ENCODE results near the gene HTATIP2.

HTATIP2 gene

DNA sequence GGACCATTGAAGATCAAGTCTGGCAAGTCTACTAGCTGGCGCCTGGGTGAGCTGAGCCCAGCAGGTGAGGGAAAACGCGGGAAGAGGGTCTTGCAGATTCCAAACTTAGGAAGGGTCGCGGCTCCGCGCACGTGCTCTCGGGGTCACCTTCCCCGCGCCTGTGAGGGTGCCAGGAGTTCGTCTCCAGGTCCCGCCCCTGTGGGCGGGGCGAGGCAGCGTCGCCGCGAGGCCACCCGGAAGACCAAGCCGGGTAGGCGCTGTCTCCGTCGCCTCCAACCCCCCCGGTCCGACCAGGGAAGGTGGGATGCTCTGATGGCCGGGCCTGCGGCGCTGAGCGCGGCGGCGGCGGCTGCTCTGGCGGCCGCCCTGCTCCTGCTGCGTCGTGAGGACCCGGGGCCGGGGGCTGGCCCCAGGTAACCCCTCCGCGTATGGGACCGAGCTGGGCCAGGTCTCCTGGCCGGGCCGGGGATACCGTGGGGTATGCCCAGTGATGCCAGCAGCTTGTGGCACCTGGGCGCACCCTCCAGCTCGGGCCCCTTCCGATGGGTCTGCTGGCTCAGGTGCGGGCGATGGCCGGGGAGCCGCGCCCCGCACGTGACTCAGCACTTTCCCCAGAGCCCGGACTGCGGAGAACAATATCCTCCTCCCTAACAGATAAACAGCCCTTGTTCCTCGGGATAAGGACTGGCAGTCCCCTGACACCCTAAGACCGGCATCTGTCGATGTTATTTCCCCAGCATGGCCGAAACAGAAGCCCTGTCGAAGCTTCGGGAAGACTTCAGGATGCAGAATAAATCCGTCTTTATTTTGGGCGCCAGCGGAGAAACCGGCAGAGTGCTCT, at the start of gene HTATIP2:
Gene HTATIP2 (plus strand): TSS at position 215 of the 841 bp plus-strand sequence. CDS start 524 bp downstream, at position 739.
- DNase-seq = peak; percentile 85

DNA sequence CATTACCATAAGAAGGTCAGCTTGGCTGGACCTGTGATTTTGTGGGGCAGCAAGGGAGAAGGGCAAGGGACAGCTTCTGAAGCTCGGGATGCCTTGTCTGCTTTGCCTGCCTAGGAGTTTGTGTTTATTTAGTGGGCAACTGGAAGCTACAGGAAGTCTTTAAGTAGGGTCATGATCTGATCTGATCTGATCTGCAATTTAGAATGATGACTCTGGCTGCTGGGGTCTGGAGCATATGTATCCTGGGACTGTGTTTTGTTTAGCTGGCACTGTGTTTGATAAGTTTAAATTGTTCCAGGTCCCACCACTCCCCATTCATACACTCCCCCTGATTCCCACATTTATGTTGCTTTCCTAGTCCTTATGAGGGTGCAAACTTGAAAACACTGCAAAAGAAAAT, 47.7 kb upstream of the HTATIP2 start:
- DNase-seq = no peak

DNA sequence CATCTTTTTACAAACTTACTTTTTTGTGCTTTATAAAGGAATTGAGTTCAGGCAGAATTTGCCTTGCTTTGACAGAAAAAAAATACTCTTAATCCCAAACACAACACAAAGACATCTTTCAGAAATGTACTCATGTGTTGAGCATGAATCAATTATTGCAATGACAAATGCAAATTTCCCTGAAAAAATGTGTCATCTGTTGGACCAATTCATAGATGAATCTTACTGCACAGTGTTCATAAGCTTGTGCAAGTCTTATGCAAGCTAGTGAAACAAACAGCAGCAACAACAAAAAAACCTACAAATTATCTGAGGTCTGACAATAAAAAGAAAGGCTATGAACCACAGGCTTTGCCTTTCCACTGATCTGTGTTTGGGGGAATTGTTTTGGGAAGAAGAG, 42.3 kb upstream of the HTATIP2 start:
- DNase-seq = no peak

DNA sequence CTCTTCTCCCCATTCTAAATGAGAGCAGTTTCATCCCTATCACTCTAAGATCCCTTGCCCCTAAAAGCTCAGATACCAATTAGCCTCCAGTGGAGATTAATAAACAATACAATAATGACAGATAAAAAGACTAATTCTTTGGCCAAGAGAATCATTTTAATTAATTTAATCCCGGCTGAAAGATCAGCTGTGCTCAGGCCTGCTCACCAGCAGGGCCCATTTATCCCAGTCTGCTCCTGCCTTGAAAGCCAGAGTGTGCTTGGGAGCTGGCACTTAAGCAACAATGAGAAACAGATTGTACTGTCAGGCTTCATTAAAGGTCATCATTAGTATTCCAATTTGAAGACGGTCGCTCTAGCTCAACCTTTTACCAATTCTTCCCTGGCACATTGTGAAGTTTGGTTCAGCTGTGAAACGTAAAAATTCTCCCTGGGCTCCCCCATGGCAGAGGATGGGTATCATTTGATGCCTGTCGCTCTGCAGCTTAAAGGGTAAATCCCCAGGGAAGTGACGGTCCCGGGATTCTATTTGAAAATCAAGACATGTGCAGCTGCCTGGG, 36.1 kb upstream of the HTATIP2 start:
- DNase-seq = no peak

DNA sequence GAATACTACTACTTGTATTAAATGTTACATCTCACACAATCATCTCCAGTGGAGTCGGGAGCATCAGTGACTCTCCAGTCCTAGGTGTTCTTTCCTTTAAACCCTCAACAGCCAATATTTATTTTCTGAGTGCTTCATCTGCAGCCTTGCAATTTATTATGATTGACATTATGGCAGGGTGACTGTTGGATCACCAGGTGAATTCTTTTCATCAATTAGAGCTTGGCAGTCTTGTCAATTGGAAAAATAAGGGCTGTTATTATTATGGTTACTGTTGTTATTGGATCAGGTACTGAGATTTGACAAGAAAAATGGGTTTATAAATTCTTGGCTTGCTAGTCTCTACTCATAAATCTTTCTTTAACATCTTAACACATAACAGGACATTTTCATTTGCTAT, 27.5 kb upstream of the HTATIP2 start:
- no peak for DNase-seq

DNA sequence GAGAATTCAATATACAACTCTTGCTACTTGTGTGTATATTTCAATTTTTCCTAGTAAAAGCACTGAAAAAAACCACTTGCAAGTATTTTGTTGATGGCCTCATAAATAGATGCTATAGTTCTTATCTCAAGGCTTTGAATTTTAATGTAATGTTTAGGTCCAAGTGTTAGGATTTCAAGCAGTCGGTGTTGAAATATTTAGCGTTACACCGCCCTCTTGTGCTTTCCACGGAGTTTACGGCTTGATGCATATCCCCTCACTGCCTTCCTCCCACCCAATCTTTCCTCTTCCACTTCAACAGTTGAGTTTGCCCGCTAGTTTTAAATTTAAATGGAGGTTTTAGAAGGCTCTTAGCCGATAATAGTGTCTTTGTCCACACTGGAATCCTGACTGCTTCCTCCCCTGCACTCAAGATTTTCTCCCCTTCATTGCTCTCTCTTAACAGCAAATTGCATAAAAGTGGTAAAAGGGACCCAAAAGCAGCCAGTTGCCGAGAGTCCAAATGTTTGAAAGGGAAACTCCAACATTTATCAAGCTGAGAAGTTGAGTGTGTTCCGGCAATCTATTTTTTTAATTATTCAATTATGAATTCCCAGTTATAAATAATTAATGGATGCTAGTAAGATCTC, 25.9 kb upstream of the HTATIP2 start:
- DNase-seq = peak; percentile 11

DNA sequence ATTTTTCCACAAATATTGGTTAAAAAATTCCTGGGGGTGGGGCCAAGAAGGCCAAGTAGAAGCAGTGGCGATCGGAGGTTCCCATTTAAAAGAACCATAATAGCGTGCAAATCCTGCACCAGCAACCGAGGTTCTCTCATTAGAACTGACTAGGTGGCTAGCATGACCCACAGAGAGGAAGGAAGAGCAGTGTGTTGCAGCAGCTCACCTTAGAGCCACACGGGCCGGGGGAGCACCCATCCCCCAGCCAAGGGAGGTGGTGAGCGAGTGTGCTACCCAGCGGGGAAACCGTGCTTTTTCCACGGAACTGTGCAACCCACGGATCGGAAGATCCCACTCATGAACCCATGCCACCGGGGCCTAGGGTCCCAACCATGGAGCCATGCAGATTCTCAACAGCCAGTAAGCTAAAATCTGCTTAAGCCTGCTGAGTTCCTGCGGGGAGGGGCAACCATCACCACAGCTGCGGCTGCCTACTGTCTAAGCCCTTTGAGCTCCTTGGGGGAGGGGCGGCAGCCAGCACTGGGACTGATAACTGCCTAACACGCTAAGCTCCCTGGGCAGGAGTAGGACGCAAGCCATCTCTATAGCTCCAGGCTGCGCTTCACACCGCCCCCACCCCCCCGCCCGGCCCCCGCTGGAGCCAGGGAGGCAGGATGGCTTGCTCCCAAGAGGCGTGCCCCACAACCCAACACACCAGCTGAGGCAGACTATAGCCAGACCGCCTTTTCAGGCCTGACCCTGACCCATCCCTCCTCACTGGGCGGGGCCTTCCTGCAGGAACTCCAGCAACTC, 21.0 kb upstream of the HTATIP2 start:
- DNase-seq = no peak

DNA sequence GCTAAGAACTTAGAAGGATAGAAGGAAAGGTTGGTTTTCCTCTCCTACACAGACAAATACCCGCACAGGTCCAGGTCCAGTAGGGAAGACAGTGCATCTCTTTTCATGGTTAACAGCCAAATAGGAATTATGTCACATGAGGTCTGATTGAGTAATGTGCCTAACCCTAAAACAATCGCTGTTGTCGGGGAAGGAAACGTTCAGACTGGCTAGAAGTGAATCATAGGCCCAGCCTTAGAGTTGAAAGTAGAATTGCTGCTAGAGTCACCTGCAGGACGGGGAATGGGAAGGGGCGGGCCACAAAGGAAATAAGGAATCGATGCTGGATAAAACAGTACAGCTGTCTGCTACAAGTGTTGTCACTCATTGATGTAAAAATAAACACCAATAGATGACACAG, 12.4 kb upstream of the HTATIP2 start:
- no peak for DNase-seq

DNA sequence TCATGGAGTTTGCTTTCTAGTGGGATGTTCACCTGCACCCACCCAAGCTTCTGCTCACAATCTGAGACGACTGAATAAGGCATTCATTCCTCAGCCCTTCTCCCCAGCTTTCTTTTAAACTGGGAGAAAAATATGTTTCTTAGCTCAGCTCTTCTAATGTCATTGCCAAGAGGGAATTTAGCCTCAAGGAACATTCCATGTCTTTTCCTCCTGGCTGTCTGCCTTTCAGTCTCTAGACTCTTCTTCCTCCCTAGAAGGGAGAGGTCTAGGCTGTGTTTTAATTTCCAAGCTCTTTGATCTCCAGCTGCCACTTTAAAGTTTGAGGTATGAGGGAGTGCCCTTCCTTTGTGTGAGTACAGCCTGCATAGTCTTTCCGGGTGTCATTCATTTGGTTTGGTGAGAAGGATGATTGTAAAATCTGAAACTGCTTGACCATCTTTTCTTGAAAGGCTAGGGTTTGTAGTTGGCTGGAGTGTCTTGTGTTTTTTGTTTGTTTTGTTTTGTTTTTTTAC, 11.7 kb upstream of the HTATIP2 start:
- no peak for DNase-seq

DNA sequence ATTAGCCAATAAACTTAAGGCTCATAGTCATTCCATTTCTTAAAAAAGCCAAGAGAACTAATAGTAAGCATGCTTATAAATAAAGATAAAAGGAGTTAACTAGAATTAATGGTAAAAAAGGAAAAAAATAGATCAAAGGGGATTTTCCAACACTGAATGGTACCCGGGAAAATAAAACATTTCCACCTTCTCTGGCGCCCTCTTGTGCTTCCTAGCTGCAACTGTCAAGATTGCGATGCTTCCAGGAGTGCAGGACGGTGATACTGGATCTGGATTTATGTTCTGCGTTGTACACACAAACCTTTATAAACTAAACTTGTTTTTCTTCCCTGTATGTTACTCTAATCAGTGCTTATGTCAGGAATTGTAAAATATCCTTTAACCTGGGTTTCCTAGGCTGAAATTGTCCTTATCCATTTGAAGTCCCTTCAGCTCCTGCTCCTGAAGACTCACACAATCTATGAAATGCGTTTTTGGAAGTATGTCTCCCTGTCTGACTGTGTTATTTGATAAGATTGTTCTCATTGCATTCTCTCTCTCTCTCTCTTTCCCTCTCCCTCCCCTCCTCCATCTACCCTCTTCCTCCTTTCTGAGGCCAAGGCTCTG, 9.6 kb upstream of the HTATIP2 start:
- DNase-seq = peak; percentile 41

DNA sequence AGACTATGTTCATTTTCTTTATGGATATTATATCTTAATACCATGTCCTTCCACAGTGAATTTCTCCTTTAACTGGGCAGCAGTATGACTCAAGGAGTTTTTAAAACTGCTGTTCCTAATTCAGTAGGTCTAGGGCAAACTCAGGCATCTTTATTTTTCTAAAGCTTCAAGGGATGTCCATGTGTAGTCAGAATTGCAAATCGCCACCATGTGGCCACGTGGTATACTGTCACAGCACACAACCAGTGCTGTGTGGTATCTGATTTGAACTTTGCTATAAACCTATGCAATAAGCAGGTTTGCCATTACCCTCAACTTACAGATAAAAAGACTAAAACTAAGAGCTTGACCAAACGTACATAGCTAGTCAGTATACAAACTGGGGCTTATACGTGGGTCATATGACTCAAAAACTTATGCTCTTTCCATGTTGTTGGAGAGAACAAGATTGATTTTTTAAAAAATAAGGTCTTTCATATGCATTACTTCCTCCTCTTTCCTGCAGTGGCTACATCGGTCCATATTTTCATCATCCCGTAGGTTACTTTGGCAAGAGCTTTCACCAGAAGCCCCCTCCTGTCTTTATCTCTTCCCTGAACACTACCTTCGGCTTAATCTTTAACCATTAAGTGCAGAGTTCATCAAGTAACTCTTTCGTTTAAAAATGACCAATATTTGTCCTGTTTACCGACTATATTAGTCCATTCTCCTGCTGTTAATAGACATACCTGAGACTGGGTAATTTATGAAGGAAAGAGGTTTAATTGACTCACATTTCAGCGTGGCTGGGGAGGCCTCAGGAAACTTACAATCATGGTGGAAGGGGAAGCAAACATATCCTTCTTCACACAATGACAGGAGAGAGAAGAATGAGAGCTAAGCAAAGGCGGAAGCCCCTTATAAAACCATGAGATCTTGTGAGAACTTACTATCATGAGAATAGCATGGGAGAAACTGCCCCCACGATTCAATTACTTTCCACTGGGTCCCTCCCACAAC, 8.0 kb upstream of the HTATIP2 start:
- peak; percentile 62 for DNase-seq

DNA sequence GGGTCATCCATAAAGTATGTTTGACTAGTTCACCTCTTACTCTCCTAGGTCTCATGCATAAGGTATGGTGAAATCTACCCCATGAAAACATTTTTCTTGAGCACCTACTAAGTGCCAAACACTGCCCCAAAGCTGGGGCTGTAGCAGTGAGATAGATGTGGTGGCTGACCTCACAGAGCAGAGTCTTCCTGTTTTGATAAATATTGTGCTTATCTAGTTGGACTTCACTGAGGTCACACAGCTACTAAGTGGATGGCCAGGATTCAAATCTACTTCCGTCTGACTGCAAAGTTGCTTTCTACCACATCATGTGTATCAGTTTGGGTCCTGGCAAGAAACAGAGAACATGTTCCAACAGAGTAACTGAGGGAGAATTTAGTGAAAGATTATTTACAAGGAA, 6.4 kb upstream of the HTATIP2 start:
- DNase-seq = no peak

DNA sequence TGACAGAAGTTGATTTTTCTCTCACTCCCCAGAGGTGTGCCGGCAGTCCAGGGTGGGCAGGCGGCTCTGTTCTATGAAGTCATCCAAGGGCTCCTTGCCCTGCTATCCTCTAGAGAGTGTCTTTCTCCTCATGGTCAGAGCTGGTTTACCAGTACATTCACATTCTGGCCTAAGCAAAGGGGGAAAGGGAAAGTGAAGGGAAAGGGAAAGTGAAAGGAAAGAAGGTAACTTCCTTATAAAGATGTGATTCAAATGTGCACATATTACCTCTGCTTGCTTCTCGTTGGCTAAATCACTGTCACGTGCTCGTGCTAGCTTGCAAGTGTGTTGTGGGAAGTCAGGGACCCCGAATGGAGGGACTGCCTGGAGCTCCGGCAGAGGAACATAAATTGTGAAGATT, 2.9 kb upstream of the HTATIP2 start:
- peak; percentile 62 for DNase-seq

DNA sequence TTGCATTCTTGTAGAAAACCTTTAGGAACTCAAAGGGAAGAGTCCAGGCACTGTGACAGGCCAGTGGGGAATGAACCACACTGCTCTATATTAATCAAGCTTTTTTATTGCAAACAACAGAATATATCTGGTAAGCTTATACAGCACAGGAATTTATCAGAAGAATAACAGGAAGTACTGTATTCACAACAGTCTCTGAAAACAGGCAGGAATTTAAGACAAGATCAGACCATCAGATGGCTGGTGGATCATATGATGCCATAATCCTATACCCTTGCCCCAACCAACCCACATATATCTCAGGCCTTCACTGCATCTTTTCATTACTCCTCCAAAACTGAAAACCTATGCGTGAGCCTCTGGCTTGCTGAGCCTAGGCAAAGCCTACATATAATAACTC, 1.0 kb upstream of the HTATIP2 start:
- DNase-seq = no peak

DNA sequence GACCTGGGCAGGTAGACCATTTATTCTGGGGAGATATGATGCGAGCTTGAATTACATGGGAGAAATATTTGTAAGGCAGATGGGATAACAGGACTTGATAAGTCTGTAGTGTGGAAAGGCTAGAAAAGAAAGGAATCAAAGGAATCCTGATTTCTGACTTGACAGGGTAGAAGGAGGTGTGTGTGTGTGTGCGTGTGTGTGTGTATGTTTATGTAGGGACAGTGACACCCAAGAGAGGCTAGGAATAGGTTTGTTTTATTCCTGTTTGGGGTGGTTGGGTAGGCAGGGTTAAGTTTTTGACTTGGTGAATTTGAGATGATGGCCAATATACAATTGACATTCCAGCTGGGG, 390 bp upstream of the HTATIP2 start:
- DNase-seq = no peak

DNA sequence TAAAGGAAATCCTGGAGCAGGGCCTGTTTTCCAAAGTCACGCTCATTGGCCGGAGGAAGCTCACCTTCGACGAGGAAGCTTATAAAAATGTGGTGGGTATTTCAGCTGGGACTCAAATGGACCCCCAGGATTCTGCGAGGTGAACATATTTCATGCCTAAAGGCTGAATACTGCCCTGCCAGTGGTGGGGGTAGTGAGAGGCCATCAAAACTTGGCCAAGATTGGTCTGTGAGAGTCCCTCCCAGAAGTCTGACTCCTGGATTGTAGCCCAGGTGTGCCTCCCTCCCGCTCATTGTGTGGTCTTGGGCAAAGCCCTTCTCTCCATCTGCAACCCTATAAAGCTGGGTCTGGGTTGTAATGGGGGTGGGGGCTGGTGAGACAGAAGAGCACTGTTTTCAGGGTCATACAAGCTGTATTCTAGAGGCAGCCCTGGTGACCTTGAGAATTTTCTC, 853 bp downstream of the HTATIP2 start:
- peak; percentile 10 for DNase-seq

DNA sequence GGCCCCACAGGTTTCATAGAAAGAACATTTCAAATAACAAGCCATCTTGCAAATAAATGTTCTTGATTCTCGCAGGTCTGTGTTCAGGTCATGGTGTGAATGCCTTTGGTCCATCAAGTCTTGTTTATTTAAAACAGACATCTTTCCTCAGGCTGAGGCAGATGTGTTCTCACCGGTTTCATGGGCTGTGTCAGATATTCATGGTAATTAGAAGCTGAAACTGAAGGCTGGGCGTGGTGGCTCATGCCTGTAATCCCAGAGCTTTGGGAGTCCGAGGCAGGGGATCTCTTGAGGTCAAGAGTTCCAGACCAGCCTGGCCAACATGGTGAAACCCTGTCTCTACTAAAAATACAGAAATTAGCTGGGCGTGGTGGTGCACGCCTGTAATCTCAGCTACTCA, 2.0 kb downstream of the HTATIP2 start:
- peak; percentile 7 for DNase-seq

DNA sequence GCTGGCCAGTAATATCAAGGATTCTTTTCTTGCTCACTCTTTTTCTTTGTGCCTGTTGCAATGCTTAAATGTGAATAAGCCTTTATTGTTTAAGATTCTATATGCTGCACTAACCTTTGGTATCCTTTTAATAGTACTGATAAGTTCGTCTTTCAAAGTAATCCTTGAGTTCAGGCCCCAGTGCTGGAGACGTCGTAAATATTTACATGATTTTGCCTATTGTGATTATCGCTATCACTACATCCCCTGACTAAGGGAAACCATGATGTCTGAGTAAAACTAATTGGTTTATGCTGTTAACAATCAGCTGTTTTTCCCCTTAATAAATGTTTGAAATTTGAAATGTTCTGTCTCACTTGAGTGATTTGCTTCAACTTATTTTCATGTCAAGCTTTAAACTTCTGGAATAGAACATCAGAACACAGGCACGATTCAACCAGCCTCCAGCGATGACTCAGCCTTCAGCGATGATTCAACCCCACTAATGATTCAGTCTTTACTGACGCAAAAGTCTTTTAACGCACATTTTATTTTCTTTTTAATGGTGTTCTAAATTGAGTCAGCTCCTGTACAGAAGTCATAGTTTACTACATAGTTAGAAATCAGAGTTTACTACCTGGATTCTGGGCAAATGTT, 3.9 kb downstream of the HTATIP2 start:
- DNase-seq = peak; percentile 85

DNA sequence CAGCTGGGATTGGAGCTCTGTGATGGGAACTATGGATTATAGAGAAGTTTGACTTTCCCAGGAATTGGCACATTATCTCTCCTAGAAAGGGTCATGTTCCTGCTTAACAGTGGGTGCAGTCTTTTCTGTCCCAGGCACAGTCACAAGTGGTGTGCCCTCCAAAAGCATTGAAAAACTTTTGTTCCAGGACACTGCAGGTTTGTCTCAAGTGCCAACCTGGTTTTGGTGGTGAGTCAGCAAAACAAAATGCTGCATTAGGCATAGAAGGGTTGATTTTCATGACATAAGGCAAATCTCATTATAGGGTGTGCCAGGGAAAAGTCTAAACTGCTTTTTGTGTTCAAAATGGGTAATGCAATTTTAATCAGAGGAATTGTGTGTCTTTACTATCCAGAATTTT, 4.9 kb downstream of the HTATIP2 start:
- peak; percentile 14 for DNase-seq

DNA sequence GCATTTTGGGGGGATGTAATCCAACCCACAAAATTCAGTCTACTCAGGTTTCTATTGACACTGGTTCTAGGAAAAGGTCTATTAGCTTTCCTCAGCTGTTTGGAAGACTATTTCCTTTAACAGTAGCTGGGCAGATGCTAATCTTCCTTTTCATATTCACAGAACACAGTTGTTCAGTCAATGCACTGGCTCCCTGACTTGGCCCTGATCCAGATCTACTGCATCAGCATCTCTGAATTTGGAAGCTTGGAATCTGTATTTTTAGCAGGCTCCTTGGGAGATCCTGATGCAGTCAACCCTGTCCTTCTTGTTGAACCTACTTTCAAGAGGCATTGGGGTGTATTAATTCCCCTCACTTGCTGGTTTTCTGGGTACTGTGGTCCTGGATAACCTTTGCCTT, 6.3 kb downstream of the HTATIP2 start:
- no peak for DNase-seq

DNA sequence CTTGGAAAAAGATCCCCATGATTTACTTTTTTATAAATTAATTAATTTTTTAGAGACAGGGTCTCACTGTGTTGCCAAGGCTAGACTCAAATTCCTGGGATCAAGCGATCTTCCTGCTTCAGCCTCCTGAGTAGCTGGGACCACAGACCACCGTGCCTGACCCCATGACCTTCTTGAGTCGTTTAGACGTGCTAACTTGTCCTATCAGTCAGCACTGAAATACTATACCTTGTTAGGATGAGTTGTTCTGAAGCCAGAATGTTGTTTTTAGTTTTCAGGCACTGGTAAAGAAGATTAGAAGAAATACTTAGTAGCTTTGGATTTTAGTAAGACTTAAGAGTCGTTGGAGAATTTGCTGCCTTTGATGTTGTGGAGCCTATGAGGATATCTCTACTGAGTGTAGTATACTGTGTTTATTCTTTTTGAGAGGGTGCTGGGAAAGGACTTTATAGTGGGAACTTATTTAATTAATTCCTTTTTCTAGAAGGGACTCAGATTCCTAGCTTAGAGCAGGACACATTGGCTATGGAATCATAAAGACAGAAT, 8.6 kb downstream of the HTATIP2 start:
- DNase-seq = no peak

Data from activated CD4-positive, alpha-beta T cell treated with anti-CD3 and anti-CD28 coated beads, Interleukin-10, Interleukin-2, amounts not matched to agents 100 ng/mL and 50 ng/mL, durations not matched to agents 16 hours and 8 hours (primary cell).